DND-41 (cell line): ENCODE measurements around the gene AKNA.

Experiments used
- ATAC-seq: fragments of 200-7000 bp; cut with Tn5 transposase; 3 replicates; pipeline ENCODE4 v1.9.1; 2021; ENCODE audit warnings: low read depth; ENCODE audit not compliant: insufficient read depth
- DNase-seq: peaks from one replicate; pipeline ENCODE4 v3.0.0-alpha.2; 2020
- H2AFZ ChIP-seq: 2 replicates; pipeline ENCODE4 v1.6.0; 2012; ENCODE audit warnings: low read depth, low read length
- H3K27ac ChIP-seq: 2 replicates; pipeline ENCODE4 v1.5.1; 2012; ENCODE audit warnings: low read length, inconsistent platforms
- H3K27me3 ChIP-seq: fragments of 200-600 bp; sonication (generic); 2 replicates; pipeline ENCODE4 v1.6.0; 2012; ENCODE audit warnings: low read length, mild to moderate bottlenecking, inconsistent platforms; ENCODE audit not compliant: insufficient read depth, poor library complexity
- H3K36me3 ChIP-seq: 2 replicates; pipeline ENCODE4 v1.5.1; 2012; ENCODE audit warnings: low read length, inconsistent platforms; ENCODE audit not compliant: insufficient read depth
- H3K4me1 ChIP-seq: 2 replicates; pipeline ENCODE4 v1.5.1; 2012; ENCODE audit warnings: mild to moderate bottlenecking, low read length; ENCODE audit not compliant: insufficient read depth
- H3K4me2 ChIP-seq: 2 replicates; pipeline ENCODE4 v1.6.0; 2012; ENCODE audit warnings: mild to moderate bottlenecking, moderate library complexity, low read length, inconsistent platforms; ENCODE audit not compliant: insufficient read depth
- H3K4me3 ChIP-seq, 2 experiments: fragments of 200-600 bp in 1 of 2; shearing (Covaris generic) in 1 of 2; 2 replicates each; pipeline ENCODE4 v1.5.1; 2012 to 2016; ENCODE audit warnings: inconsistent platforms in 2 of 2, low read length in 2 of 2, mild to moderate bottlenecking in 2 of 2, low read depth in 1 of 2, moderate library complexity in 1 of 2
- H3K79me2 ChIP-seq: 2 replicates; pipeline ENCODE4 v1.6.0; 2012; ENCODE audit warnings: low read length, inconsistent platforms; ENCODE audit not compliant: insufficient read depth
- H3K9ac ChIP-seq: 2 replicates; pipeline ENCODE4 v1.6.0; 2012; ENCODE audit warnings: low read depth, mild to moderate bottlenecking, inconsistent platforms, low read length, moderate library complexity
- H3K9me3 ChIP-seq: 2 replicates; pipeline ENCODE4 v1.5.1; 2012; ENCODE audit warnings: low read length, moderate library complexity, mild to moderate bottlenecking, inconsistent platforms; ENCODE audit not compliant: insufficient read depth, severe bottlenecking
- H4K20me1 ChIP-seq: 2 replicates; pipeline ENCODE4 v1.6.0; 2012; ENCODE audit warnings: low read length; ENCODE audit not compliant: insufficient read depth
- CTCF ChIP-seq: IDR thresholded peaks from 2 replicates; pipeline ENCODE4 v1.5.1; 2012; ENCODE audit warnings: borderline replicate concordance, low read length, moderate library complexity, mild to moderate bottlenecking; ENCODE audit not compliant: poor library complexity, severe bottlenecking; ENCODE audit errors: extremely low read depth
- EZH2 ChIP-seq: IDR thresholded peaks from 3 replicates; pipeline ENCODE4 v1.6.1; 2012; ENCODE audit warnings: borderline replicate concordance, low read depth, mild to moderate bottlenecking, moderate library complexity, low read length, inconsistent platforms; ENCODE audit not compliant: severe bottlenecking

The AKNA gene

GRCh38 chr9:114299286-114300152 is 88.3 kb downstream of the AKNA start:
- H3K27me3 ChIP-seq = no peaks in the 10 kb centered on the region
- H3K9ac ChIP-seq = no peak overlapping the region
- H2AFZ ChIP-seq = no peak overlapping the region
- ATAC-seq (no peak), DNase-seq (no peak)
- no peak overlapping the region for H3K27ac ChIP-seq
- H3K4me2 ChIP-seq = no peak overlapping the region
- H4K20me1 ChIP-seq = no peaks in the 10 kb centered on the region
- no peaks in the 10 kb centered on the region for H3K36me3 ChIP-seq
- no peak overlapping the region for H3K4me3 ChIP-seq
- no peaks in the 10 kb centered on the region for H3K79me2 ChIP-seq
- TF ChIP-seq CTCF = no peak
- TF ChIP-seq EZH2 = no peak
- H3K9me3 ChIP-seq = peaks cover 5% of the 10 kb centered on the region
- no peaks in the 10 kb centered on the region for H3K4me1 ChIP-seq

GRCh38 chr9:114296338-114296737 is 91.4 kb downstream of the AKNA start:
- no peak overlapping the region for H3K4me3 ChIP-seq
- no peak overlapping the region for H3K9ac ChIP-seq
- no peak for DNase-seq
- H3K27ac ChIP-seq = no peak overlapping the region
- no peak for ATAC-seq
- no peaks in the 10 kb centered on the region for H4K20me1 ChIP-seq
- H3K79me2 ChIP-seq = no peaks in the 10 kb centered on the region
- no peaks in the 10 kb centered on the region for H3K4me1 ChIP-seq
- H3K9me3 ChIP-seq = peaks cover 6% of the 10 kb centered on the region
- H2AFZ ChIP-seq = no peak overlapping the region
- no peak for TF ChIP-seq EZH2
- TF ChIP-seq CTCF = no peak
- no peaks in the 10 kb centered on the region for H3K36me3 ChIP-seq
- H3K27me3 ChIP-seq = no peaks in the 10 kb centered on the region
- H3K4me2 ChIP-seq = no peak overlapping the region

GRCh38 chr9:114294664-114295063 is 93.1 kb downstream of the AKNA start:
- Histone ChIP-seq H3K9me3 (peaks cover 6% of the 10 kb centered on the region), H3K9ac (no peak overlapping the region), H3K4me3 (no peak overlapping the region), H3K27me3 (no peaks in the 10 kb centered on the region), H3K36me3 (no peaks in the 10 kb centered on the region), H3K27ac (no peak overlapping the region), H3K79me2 (no peaks in the 10 kb centered on the region), H3K4me2 (no peak overlapping the region), H3K4me1 (no peaks in the 10 kb centered on the region), H4K20me1 (no peaks in the 10 kb centered on the region), H2AFZ (no peak overlapping the region)
- TF ChIP-seq CTCF = no peak
- TF ChIP-seq EZH2 = no peak
- DNase-seq = no peak
- ATAC-seq = no peak
